MM.1S (cell line): ENCODE measurements around the gene FPR1.

Source experiments
- CTCF ChIP-seq: fragments of 300-600 bp; sonication (generic); IDR thresholded peaks from 2 replicates; pipeline ENCODE4 v1.5.1; 2016; ENCODE audit warnings: antibody characterized with exemption, low read length, mixed read lengths
- EZH2 ChIP-seq: fragments of 300-600 bp; sonication (generic); optimal IDR thresholded peaks from 2 replicates; pipeline ENCODE3; 2017; ENCODE audit warnings: low read depth, mild to moderate bottlenecking, antibody characterized with exemption, low read length, mixed read lengths

- TF ChIP-seq CTCF: no peak
- TF ChIP-seq EZH2: no peak
These were observed 55.1 kb downstream of the FPR1 start for GRCh38 chr19:51696606-51697005.
